Neural cell (in vitro differentiated cells): ENCODE measurements around the gene TMEM135. TPM values are rescaled to one million over a fixed set of nuclear protein-coding genes. Genes with fewer than 3 reads are reported as not detected.

Experiments used
- H2AFZ ChIP-seq: fragments of 200-600, 300-800 bp; sonication (generic), shearing (Covaris generic); 2 replicates; pipeline ENCODE4 v1.6.0; 2014; ENCODE audit warnings: low read depth, mild to moderate bottlenecking, antibody characterized with exemption, low read length, moderate library complexity
- H3F3A ChIP-seq: fragments of 200-600 bp; shearing (Covaris generic); 2 replicates; pipeline ENCODE4 v1.6.1; 2016; ENCODE audit warnings: mild to moderate bottlenecking, moderate library complexity, mixed read lengths, antibody characterized with exemption, low read length; ENCODE audit not compliant: insufficient read depth, poor library complexity, severe bottlenecking
- H3K27ac ChIP-seq: fragments of 200-600, 300-800 bp; sonication (generic), shearing (Covaris generic); 2 replicates; pipeline ENCODE4 v1.5.1; 2014; ENCODE audit warnings: mild to moderate bottlenecking, low read length, moderate library complexity
- H3K27me3 ChIP-seq: fragments of 300-800, 200-600 bp; sonication (generic), shearing (Covaris generic); 2 replicates; pipeline ENCODE4 v1.6.0; 2014; ENCODE audit warnings: mild to moderate bottlenecking, low read depth, low read length, moderate library complexity; ENCODE audit not compliant: insufficient read depth
- H3K36me3 ChIP-seq: fragments of 300-800, 200-600 bp; sonication (generic), shearing (Covaris generic); 2 replicates; pipeline ENCODE4 v1.5.1; 2014; ENCODE audit warnings: mild to moderate bottlenecking, antibody characterized with exemption, low read length, moderate library complexity; ENCODE audit not compliant: insufficient read depth
- H3K4me2 ChIP-seq: fragments of 300-800, 200-600 bp; sonication (generic), shearing (Covaris generic); 2 replicates; pipeline ENCODE4 v1.6.0; 2014; ENCODE audit warnings: mild to moderate bottlenecking, low read length
- H3K4me3 ChIP-seq: fragments of 300-800, 200-600 bp; sonication (generic), shearing (Covaris generic); 2 replicates; pipeline ENCODE4 v1.5.1; 2014; ENCODE audit warnings: mild to moderate bottlenecking, low read length, moderate library complexity
- H3K79me2 ChIP-seq: fragments of 200-600 bp; shearing (Covaris generic); replicated peaks from 2 replicates; pipeline ENCODE4 v1.6.0; 2014; ENCODE audit warnings: mild to moderate bottlenecking, low read length, moderate library complexity; ENCODE audit not compliant: insufficient read depth
- H3K9ac ChIP-seq: fragments of 300-800, 200-600 bp; sonication (generic), shearing (Covaris generic); 2 replicates; pipeline ENCODE4 v1.6.1; 2016; ENCODE audit warnings: mild to moderate bottlenecking, low read length, mixed read lengths
- H3K9me2 ChIP-seq: fragments of 200-600 bp; shearing (Covaris generic); 2 replicates; pipeline ENCODE4 v1.6.1; 2016; ENCODE audit warnings: mild to moderate bottlenecking, low read length, mixed read lengths; ENCODE audit not compliant: insufficient read depth
- H3K9me3 ChIP-seq: fragments of 200-600, 300-800 bp; sonication (generic), shearing (Covaris generic); 2 replicates; pipeline ENCODE4 v1.6.1; 2016; ENCODE audit warnings: mild to moderate bottlenecking, mixed run types, low read length, moderate library complexity, mixed read lengths
- H4K20me1 ChIP-seq: fragments of 200-600 bp; shearing (Covaris generic); 2 replicates; pipeline ENCODE4 v1.6.1; 2016; ENCODE audit warnings: mild to moderate bottlenecking, mixed run types; ENCODE audit not compliant: insufficient read depth
- CTCF ChIP-seq: fragments of 450-650 bp; IDR thresholded peaks from 2 replicates; pipeline ENCODE4 v1.5.1; 2014; ENCODE audit warnings: antibody characterized with exemption, mild to moderate bottlenecking, moderate library complexity; ENCODE audit not compliant: poor library complexity, severe bottlenecking
- EP300 ChIP-seq: fragments of 450-650 bp; conservative IDR thresholded peaks from 2 replicates; pipeline ENCODE4 v1.6.1; 2014; ENCODE audit warnings: antibody characterized with exemption, mild to moderate bottlenecking, moderate library complexity; ENCODE audit not compliant: poor library complexity, severe bottlenecking
- EZH2 ChIP-seq: fragments of 200-600, 300-800 bp; shearing (Covaris generic), sonication (generic); IDR thresholded peaks from 2 replicates; pipeline ENCODE4 v1.6.1; 2014; ENCODE audit warnings: antibody characterized with exemption, low read length, borderline replicate concordance, mild to moderate bottlenecking; ENCODE audit not compliant: insufficient read depth, poor library complexity, severe bottlenecking
- MXI1 ChIP-seq: fragments of 450-650 bp; conservative IDR thresholded peaks from 2 replicates; pipeline ENCODE4 v1.6.1; 2014; ENCODE audit warnings: antibody characterized with exemption, mild to moderate bottlenecking; ENCODE audit not compliant: poor library complexity, severe bottlenecking
- POLR2AphosphoS5 ChIP-seq: IDR thresholded peaks from 2 replicates; pipeline ENCODE4 v1.6.1; 2012
- RAD21 ChIP-seq: fragments of 450-650 bp; conservative IDR thresholded peaks from 2 replicates; pipeline ENCODE4 v1.6.1; 2014; ENCODE audit warnings: antibody characterized with exemption, mild to moderate bottlenecking, moderate library complexity
- REST ChIP-seq: IDR thresholded peaks from 2 replicates; pipeline ENCODE4 v1.6.1; 2012; ENCODE audit warnings: borderline replicate concordance
- SMC3 ChIP-seq: fragments of 450-650 bp; conservative IDR thresholded peaks from 2 replicates; pipeline ENCODE4 v1.6.1; 2014; ENCODE audit warnings: antibody characterized with exemption, mild to moderate bottlenecking, moderate library complexity; ENCODE audit not compliant: poor library complexity
- TAF1 ChIP-seq: IDR thresholded peaks from 2 replicates; pipeline ENCODE4 v1.6.1; 2012; ENCODE audit warnings: low read depth
- polyA plus RNA-seq: library from polyadenylated mRNA; depleted of rRNA; stranded (reverse); fragments of >200 nt; gene quantifications from 2 replicates; pipeline ENCODE4 v1.2.3, GENCODE V29; 2014

TMEM135 gene
- polyA plus RNA-seq, 1 donor from 2014 or later: 15.6 TPM

DNA sequence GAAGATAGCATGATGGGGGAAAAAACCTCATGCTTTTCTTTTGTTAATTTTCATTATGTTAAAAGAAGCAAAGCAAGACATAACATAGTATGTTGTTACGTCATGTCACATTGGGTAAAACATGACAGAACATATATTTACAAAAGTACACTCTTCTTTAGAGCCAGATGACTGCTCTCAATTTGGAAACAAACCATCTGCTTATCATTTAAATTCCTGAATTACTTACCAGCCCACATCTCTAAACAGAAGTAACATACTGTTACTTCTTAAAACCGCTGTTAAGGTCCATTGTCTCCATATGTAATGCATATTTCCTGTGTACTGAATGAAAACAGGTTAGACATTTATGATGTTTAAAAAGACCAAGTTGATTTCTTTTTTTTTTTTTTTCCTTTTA is 100.0 kb downstream of the TMEM135 start:
- Histone ChIP-seq H3K27ac (no peak overlapping the region), H3K9me3 (no peaks in the 10 kb centered on the region), H3K4me3 (no peak overlapping the region), H3K9ac (no peak overlapping the region), H3K27me3 (no peaks in the 10 kb centered on the region), H3K36me3 (no peaks in the 10 kb centered on the region), H3K79me2 (no peaks in the 10 kb centered on the region), H4K20me1 (no peaks in the 10 kb centered on the region), H2AFZ (no peak overlapping the region), H3K4me2 (no peak overlapping the region), H3K9me2 (no peaks in the 10 kb centered on the region), H3F3A (no peaks in the 10 kb centered on the region)
- no peak for TF ChIP-seq EZH2

- Histone ChIP-seq H3K27ac (no peak overlapping the region), H4K20me1 (no peaks in the 10 kb centered on the region), H3K9ac (no peak overlapping the region), H3F3A (no peaks in the 10 kb centered on the region), H3K79me2 (no peaks in the 10 kb centered on the region), H3K9me3 (no peaks in the 10 kb centered on the region), H3K9me2 (no peaks in the 10 kb centered on the region), H2AFZ (no peak overlapping the region), H3K36me3 (no peaks in the 10 kb centered on the region), H3K4me3 (no peak overlapping the region), H3K27me3 (no peaks in the 10 kb centered on the region), H3K4me2 (no peak overlapping the region)
- TF ChIP-seq CTCF (no peak), REST (no peak), EP300 (no peak), RAD21 (no peak), MXI1 (no peak), POLR2AphosphoS5 (no peak), TAF1 (no peak), EZH2 (no peak), SMC3 (no peak)
Observed at GRCh38 chr11:87139475-87139874, 101.7 kb downstream of the TMEM135 start.

DNA sequence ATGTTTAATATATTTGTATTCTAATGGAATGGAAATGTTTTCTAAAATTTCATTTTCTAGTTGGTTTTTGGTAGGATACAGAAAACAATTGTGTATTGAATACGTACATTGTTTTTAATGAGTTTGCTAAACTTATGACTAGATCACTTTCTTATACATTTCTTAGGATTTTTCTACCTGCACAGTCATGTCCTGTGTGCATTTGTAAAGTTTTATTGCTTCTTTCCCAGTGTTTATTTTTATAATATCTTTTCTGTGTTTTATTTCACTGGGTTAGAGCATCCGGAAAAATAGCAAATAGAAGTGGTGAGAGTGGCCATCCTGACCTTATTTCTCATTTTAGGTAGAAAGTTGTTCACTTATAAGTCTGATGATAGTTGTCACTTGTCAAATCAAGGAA is 103.6 kb downstream of the TMEM135 start:
- Histone ChIP-seq H3K4me2 (no peak overlapping the region), H4K20me1 (no peaks in the 10 kb centered on the region), H3F3A (no peaks in the 10 kb centered on the region), H3K9me3 (no peaks in the 10 kb centered on the region), H3K9me2 (no peaks in the 10 kb centered on the region), H3K79me2 (no peaks in the 10 kb centered on the region), H3K27me3 (no peaks in the 10 kb centered on the region), H2AFZ (no peak overlapping the region), H3K27ac (no peak overlapping the region), H3K9ac (no peak overlapping the region), H3K4me3 (no peak overlapping the region), H3K36me3 (no peaks in the 10 kb centered on the region)
- TF ChIP-seq TAF1 (no peak), SMC3 (no peak), EP300 (no peak), POLR2AphosphoS5 (no peak), EZH2 (no peak), CTCF (no peak), MXI1 (no peak), RAD21 (no peak), REST (no peak)
